Dermis blood vessel endothelial cell (primary cell): ENCODE measurements around the gene PRX. TPM values are rescaled to one million over a fixed set of nuclear protein-coding genes. Genes with fewer than 3 reads are reported as not detected.
"Not testable (repeated sequence)": the region's sequence is repeated elsewhere in the genome, so short reads cannot be mapped to it uniquely, and the experiment has no call there.

ENCODE experiments used
- DNase-seq: peaks from one replicate; pipeline ENCODE4 v3.0.0; 2010
- total RNA-seq: library from RNA; depleted of rRNA; stranded (reverse); fragments of >200 nt; gene quantifications from 2 replicates; pipeline ENCODE4 v1.2.3, GENCODE V29; 2014

The PRX gene
- total RNA-seq, 1 donor from 2014 or later, result 1.7 TPM

DNA sequence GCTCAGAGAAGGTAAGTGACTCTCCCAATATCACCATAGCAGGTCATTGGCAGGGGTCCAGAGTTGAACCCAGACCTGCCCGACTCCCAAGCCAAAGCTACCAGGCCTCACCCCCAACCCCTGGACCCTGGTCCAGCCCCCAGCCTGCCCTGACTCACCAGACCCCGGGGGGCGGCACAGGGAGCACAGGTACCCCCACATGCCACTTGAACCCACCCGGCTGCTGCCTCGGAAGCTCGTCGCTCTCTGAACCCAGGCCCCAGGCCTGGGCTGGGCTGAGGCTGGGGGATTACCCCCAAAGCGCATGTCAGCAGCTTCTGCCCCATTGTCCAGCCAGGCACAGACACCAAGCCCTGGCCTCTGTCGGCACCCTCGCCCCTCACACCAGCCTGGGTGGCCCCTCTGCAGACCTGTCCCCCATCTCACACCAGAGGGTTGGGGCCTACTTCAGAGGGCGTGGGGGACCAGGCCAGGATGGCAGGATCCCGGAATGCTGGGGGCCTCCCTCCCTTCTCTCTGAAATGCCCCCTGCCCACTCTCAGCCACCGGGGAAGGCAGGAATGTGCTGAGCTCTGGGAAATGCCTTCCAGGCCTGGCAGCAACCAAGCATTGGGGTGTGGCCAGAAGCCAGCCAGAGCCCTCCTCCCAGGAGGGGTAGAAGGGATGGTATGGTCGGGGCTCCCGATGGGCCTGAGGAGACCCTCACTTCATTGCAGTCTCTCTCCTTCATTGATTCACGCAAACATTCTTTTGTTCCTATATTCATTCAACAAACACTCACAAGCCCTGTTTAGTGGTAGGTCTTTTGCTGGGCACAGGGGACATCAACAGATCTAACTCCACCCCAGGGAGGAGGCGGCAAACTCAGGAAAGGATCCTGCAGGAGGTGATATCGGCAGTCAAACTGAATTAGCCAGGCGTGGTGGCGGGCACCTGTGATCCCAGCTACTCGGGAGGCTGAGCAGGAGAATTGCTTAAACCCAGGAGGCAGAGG is 1.7 kb upstream of the PRX start:
- DNase-seq, result no peak

DNA sequence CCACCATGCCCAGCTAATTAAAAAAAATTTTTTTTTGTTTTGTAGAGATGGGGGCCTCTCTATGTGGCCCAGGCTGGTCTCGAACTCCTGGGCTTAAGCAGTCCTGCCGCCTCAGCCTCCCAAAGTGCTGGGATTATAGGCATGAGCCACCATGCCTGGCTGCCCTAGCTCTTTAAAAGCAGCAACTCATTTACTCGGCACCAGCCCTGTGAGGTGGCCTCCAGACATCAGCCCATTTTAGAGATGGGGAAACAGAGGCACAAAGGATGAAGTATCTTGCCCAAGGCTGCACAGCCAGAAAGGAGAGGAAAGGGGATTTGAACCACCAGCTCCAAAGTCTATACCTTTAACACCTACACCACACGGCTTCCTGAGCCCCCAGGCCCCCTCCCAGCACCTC is 312 bp downstream of the PRX start:
- no peak for DNase-seq

GRCh38 chr19:40411958-40412499 is 1.1 kb downstream of the PRX start:
- no peak for DNase-seq

DNA sequence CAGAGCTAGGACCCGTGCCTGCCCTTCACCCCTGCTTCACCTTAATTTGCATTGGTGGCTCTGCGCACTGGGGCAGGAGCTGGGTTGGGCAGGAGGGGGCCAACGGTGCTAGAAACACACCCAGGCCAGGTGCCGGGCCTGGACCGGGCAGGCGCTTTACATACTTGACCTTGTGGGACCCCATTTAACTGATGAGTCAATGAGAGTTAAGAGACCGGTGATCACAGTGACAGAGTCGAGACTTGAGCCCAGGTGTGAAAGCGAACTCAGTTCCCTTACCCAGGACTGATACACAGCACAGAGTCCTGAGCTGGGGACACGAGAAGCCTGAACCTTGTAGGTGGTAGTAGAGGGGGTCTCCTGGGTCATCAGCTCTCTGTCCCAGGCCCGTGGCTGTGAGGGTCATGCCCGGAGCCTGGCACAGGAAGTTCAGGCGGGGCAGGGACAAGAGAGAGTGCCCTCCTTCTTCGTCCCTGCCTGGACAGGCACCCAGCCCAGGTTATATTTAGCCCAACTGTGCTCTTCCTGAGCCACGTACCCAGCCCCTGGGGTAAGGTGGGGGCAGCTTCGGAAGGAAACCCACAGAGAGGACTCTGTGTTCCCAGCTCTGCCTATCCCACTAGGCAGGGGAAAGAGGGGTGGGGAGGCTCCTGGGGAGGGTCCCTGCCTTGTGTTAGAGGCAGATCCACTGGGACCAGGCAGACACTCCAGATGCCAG is 1.9 kb downstream of the PRX start:
- DNase-seq, result no peak

- no peak for DNase-seq
Observed at GRCh38 chr19:40410030-40410389, 3.2 kb downstream of the PRX start.

GRCh38 chr19:40408598-40408925 is 4.6 kb downstream of the PRX start:
- not testable (repeated sequence) for DNase-seq

DNA sequence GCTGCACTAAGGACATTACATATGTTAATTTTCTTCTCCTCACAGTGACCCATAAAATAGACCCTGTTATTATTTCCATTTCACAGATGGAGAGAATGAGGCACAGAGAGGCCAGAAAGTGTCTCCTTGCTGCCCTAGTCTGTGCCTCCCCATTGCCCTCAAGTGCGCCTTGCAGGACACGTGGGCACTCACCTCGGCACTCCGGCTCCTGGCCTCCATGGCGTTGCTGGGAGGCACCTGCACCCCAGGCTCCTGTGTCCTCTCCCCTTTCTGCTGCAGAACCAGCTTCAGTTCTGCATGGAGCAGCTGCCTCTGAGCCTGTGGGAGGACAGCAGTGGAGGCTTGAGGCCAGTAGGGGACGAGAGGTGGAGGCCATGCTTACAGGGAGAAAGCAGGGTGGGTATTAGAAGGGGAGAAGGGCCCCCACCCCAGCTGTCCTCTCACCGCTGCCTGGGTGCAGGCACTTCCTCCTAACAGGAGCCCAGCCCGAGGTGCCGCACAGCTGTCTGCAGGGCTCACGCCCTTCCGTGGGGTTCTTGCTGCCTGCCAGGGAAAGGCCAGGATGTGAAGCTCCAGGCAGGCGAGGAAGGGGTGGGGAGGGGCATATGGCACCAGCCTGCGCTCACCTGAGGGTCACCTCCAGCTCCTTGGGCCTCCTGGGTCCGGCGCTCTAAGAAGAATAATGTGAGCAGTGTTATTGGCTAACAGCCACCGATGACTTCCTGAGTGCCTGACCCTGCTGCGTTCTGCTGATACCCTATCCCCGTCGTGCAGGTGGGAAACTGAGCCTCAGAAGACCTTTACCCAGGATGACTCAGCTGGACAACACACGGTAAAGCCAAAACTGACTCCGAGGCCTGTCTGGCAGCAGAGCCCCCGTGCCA is 5.2 kb downstream of the PRX start:
- DNase-seq, result no peak

DNA sequence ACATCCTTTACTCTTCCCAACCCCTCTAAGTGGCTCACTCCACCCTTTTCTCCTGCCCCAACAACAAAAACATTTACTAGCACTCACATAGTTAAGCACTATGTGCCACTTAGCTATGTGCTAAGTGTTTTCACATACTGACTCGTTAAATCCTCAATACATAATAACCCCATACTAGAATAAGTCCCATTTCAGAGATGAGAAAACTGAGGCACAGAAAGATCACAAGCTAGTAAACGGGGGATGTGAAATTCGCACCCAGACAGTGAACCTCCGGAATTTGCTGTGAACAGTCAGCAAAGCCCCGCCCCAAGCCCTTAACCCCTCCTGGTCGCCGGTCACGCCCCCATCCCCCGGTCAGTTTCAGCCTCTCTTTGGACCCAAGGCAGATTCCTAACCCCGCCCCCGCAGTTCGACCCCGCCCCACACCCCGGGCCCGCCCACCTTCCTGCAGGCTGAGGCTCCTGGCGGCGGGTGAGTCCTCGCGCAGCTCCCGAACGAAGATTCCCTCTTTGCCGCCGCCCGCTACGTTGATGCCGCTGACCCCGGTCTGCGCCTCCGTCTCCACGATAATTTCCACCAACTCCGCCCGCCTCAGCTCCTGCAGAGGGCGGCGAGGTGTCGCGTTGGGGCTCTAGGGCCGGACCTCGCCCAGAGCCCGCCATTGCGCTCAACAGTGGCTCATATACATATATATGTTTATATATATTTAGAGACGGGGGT is 9.8 kb downstream of the PRX start:
- DNase-seq, result peak; percentile 93

DNA sequence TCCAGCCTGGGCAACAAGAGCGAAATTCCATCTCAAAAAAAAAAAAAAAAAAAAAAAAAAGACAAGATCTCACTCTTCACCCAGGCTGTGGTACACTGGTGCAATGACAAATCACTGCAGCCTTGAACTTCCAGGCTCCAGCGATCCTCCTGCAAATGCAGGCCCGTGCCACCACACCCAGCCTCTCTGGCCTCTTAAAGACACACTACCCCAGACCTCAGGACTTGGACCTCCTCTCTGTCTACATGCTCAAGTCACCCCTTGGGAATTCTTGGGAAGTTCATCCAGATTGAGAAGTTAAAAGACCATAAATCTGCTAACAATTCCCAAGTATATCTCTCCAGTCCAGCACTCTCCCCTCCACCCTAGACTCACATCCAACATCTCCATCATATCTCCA is 12.6 kb downstream of the PRX start:
- DNase-seq, result no peak

DNA sequence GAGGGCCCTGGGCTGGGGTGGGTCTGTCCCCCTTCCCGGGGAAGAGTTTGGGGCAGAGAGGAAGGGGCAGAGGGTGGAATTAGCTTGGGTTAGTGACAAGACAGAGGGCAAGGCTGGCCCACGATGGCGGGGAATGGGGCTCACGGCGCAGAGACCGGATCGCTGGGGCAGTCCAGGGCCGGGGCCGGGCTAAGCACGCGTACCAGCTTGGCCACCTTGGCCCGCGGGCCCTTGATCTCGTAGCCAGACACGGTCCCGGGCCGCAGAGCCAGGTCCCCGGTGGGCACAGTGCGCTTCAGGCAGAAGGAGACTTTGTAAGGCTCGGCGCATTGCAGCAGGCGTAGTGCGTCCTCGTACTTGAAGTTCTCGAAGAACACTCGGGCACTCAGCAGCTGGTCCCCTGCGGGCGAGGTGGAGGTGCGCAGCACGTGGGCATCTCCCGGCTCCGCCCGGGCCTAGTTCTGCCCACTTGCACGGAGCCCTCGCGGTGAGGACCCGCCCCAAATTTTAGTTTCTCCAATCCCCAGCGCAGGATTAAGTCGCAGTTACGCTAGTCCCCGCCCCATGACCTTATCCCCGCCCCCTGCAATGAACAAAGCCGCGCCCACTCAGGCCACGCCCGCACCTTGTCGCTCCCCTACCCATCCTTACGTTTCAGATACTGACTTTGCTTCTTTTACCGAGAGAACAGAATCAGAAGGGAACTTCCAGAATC is 14.6 kb downstream of the PRX start:
- peak; percentile 51 for DNase-seq

DNA sequence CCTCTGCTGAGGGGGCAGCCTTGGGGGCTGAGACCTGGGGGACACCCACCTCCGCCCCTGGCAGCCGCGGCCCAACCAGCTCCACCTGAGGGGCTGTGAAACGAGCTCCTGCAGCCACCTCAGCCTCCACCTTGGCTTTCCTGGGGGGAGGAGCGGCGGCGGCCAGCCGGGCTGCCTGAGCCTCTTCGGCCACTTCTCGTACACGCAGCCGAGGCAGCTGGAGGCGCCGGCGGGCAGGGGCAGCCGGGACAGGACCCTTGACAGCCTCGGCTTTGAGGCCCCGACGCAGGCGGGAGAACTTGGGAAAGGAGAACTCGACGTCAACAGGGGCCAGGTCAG is 15.6 kb downstream of the PRX start:
- DNase-seq, result no peak

DNA sequence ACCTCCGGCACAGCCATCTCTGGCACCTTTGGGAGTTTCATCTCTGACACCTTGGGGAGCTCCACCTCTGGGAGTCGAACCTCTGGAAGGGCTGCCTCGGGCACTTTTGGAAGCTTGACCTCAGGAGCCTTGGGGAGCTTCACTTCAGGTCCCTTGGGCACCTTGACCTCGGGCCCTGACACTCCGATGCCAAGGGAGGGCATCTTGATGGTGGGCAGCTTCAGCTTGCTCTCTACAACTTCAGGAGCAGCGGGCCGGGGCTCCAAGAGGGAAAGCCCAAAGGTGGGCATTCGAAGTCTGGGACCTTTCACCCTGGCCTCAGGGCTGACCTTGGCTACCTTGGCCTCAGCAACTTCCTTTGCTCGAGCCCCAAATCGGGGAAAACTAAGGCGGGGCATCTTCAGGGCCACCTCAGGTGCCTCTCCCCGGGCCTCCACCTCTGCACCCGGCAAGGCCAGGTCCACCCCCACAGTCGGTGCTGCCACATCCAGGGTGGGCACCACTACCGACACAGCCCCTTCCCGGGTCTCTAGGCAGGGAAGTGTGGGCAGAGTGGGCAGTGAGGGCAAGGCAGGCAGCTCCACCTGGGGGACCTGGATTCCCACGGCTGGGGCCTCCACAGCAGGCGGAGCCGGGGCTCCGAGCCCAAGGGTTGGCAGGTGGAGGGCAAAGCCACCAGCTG is 16.2 kb downstream of the PRX start:
- DNase-seq, result no peak

DNA sequence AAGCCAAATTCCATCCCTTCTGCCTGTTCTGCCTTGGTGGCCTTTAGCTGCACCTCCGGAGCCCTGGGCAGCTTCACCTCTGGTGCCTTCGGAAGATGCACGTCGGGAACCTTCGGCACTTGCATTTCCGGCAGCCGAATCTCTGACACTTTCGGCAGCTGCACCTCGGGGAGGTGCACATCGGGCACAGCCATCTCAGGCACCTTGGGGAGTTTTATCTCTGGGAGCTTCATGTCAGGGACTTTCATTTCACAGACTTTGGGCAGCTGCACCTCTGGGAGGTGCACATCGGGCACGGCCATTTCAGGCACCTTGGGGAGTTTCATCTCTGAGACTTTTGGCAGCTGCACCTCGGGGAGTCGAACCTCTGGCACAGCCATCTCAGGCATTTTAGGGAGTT is 17.2 kb downstream of the PRX start:
- DNase-seq, result no peak

- no peak for DNase-seq
Observed at GRCh38 chr19:40394816-40395210, 18.4 kb downstream of the PRX start.

- no peak for DNase-seq
Observed at GRCh38 chr19:40393894-40394815, 19.0 kb downstream of the PRX start.

DNA sequence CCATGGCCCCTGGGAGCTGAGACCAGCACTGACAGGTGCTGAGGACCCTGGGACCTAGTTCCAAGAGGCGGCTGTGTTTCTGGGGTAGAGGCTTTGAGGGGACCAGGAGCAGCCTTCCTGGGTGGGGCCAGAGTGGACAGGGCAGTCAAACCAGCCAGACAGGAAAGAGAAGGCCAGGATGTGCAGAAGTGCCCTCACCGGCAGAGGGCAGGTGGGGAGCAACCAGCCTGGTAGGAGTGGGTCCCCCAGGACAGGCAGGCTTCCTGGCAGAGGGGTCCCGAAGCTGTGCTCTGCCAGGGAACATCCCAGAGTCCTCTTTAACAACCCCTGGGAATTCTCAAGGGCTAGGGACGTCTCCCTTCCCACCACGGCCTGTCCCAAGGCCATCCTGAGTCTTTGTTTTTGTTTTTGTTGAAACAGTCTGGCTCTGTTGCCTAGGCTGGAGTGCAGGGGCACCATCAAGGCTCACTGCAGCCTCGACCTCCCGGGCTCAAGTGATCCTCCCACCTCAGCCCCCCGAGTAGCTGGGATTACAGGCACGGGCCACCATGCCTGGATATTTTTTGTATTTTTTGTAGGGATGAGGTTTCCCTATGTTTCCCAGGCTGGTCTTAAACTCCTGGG is 20.2 kb downstream of the PRX start:
- DNase-seq, result peak; percentile 38

DNA sequence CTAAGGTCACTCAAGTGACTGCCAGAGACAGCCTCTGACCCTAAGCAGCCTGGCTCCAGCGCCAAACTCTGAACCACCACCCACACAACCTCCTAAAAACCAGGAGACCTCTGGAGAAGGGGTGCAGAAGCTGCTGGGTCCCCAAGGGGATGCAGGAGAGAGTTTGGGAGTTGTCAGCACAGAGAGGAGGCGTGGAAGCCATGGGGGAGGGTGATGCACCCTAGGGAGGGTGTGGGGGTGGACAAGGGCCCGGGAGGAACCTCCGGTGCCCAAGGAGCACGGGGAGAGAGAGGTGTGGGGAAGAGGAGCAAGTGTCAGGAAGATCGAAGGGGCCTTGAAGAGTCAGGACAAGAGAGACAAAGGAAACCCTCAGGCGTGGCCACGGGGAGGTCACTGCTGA is 21.1 kb downstream of the PRX start:
- no peak for DNase-seq

- no peak for DNase-seq
Observed at GRCh38 chr19:40390084-40390742, 23.0 kb downstream of the PRX start, which contains the start of gene HIPK4. Gene HIPK4 (minus strand): TSS chr19:40390181. CDS start chr19:40389902, 279 bp downstream.
